Measurements from ENCODE around the gene MATCAP1.

MATCAP1 gene

GRCh38 chr16:67190448-67191399 lies 7.0 kb upstream of the MATCAP1 start:
- DNase-seq (ENCODE audit: low spot score) = no peak

DNA sequence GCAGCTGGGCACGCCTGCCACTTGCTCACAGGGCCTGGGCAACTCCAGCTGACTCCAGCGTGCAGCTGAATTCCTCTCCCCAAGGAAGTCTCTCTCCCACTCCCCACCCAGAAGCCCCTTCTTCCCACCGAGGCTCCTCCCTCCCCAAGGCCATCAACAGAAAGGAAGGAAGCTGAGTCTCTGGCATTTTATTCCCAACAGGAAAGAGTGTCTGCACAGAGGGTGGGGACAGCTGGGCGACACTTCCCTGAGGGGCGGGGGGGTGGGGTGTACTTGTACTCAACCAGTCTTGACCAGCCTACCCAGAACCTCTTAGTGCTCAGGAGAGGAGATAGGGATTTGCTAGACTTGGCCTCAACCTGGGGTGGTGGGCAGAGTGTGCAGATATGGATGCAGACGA lies 6.3 kb upstream of the MATCAP1 start, which contains the start of gene EXOC3L1:
Gene EXOC3L1 (minus strand): TSS at position 96 of the 400 bp plus-strand sequence. CDS start 460 bp downstream, outside the sequence.
- DNase-seq (ENCODE audit: low spot score) = no peak

- no peak for DNase-seq (ENCODE audit: low spot score)
Measured at GRCh38 chr16:67188798-67189197, 5.0 kb upstream of the MATCAP1 start.

DNA sequence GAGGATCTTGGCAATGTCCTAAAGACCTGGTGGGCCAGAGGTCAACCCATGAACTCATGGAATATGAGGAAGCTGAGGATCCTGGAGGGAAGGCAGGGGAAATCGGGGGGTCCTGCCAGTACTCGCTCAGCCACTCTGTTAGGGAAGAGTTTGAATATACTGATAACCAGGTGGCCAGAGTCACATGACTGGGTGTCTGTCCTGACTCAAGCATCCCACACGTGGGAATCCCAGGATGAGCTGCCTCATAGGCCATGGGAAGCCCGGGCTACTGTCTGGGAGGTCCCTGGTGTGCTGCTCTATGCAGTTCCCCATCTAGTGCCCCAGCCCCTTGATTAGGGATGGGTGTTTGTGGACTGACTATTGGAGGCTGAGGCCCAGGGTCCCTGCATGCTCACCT lies 4.6 kb upstream of the MATCAP1 start:
- DNase-seq (ENCODE audit: low spot score) = no peak

- no peak for DNase-seq (ENCODE audit: low spot score)
Measured at GRCh38 chr16:67187175-67187890, 3.6 kb upstream of the MATCAP1 start.

DNA sequence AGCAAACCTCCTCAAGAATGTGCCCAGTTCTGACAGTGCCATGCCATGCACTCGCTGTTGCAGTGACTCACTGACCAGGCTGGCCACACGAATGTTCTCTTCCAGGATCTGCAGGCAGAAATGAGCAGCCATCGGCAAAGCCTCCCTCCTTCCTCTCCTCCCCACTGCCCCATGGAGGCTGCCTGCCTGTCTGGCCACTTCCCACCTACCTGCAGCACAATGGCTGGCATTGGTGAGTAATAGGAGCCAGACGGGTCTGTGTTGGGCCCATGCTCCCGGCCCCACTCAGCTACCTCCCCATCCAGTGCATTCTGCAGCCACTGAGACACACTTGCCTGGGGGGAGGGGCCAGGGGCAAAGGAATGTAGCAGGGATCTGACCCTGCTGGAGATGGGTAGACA lies 2.8 kb upstream of the MATCAP1 start:
- no peak for DNase-seq (ENCODE audit: low spot score)

GRCh38 chr16:67185651-67186134 lies 1.9 kb upstream of the MATCAP1 start:
- DNase-seq (ENCODE audit: low spot score) = no peak

DNA sequence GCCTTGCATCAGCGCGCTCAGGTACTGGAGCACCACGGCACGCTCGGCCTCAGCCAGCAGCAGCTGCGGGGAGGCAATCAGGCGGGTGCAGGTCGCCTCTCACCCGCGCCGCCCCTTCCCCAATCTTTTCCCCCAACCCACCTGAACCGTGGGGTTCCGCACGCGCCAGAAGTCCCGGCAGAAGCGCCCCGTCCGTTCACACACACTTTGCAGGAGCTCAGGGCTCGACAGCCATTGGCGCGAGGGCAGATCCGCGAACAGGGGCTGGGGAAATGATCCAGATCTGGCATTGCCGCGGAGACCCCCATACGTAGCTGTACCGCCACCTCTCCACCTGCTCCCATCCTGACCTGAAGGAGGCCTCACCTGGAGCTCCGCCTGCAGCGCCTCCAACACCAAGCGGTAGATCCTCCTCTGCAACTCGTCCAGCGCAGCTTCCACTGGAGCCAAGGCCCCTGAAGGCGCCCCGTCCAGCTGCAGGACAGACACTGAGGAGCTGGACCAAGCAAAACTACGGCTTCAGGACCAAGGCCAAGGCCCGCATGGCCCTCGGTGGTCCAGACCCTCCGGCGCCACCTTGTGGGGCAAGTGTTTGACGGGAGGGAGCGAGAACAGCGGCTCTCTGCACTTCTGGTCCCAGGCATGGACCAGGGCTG lies 1.4 kb upstream of the MATCAP1 start:
- peak; percentile 72 for DNase-seq (ENCODE audit: low spot score)

- DNase-seq (ENCODE audit: low spot score) = no peak
Measured at GRCh38 chr16:67184453-67184994, 761 bp upstream of the MATCAP1 start.

- DNase-seq (ENCODE audit: low spot score) = no peak
Measured at GRCh38 chr16:67183284-67183626, 508 bp downstream of the MATCAP1 start.

- no peak for DNase-seq (ENCODE audit: low spot score)
Measured at GRCh38 chr16:67182288-67182687, 1.5 kb downstream of the MATCAP1 start.

GRCh38 chr16:67181346-67181745 lies 2.4 kb downstream of the MATCAP1 start:
- DNase-seq (ENCODE audit: low spot score) = no peak

GRCh38 chr16:67180166-67180565 lies 3.6 kb downstream of the MATCAP1 start:
- no peak for DNase-seq (ENCODE audit: low spot score)

GRCh38 chr16:67179421-67180080 lies 4.2 kb downstream of the MATCAP1 start:
- no peak for DNase-seq (ENCODE audit: low spot score)

DNA sequence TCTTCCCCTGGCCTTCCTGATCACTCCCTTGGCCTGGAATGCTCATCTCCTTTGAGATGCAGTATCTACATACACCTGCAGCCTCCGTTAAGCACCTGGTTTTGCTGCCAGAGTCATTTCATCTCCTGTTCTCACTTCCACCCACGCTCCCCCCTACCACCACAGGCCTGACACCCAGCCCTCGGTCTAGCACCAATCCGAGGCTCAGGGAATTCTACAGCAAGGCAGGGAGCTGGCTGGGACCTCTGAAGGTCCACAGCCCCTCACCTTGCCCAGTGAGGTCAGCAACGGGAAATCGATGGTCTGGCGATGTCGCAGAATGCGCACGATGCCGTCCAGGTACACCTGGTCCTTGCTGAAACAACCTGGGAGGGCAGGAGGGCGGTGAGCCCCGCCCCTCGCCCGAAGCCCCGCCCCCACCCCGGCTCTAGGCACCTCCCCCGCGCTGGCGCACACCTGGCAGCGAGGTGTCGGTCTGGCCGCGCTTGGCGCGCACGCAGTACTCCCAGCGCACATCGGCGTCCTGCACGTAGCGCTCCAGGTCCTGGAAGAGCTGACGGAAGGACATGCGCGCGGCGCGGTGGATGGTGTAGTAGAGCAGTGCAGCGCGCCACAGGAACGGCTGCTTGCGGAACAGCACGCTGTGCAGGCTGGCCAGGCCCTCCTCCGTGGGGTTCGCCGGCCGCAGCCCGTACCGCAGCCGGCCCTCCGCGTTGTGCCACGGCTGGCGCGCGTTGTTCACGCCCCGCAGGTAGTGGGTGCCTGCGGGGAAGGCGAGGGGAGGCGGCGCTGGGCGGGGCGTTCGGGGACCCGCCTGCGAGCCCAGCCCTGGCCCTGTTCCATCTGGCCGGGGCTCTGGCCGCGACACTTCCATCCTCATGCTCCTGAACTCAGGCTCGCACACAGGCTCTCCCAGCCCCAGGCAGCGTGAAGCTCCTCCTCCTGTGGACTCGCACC lies 5.7 kb downstream of the MATCAP1 start:
- DNase-seq (ENCODE audit: low spot score) = no peak

GRCh38 chr16:67176662-67177061 lies 7.1 kb downstream of the MATCAP1 start:
- no peak for DNase-seq (ENCODE audit: low spot score)

GRCh38 chr16:67174706-67175231 lies 9.0 kb downstream of the MATCAP1 start:
- DNase-seq (ENCODE audit: low spot score) = no peak

GRCh38 chr16:67173808-67174705 lies 9.7 kb downstream of the MATCAP1 start:
- DNase-seq (ENCODE audit: low spot score) = peak; percentile 64

DNA sequence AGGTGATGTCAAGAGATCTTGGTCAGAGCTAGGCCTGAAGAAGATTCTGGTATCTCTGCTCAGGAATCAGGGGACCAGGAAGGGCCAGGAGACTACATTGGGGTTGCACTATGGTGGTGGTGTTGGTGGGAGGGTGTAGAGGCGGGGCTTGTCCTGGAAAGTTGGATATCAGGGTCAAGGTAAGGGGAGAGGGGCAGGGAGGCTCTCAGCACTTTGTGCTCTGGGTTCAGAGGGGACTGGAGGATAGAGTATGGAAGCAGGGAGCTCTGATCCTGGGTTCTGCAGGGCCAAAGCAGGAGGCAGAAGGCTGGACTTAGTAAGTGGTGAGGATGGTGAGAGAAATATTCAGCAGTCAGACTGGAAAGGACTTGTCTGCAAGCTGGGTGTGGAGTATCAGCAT lies 10.4 kb downstream of the MATCAP1 start:
- DNase-seq (ENCODE audit: low spot score) = no peak

All from putamen (tissue), 1 donor.